Transverse colon (tissue), 4 donors: Measurements from ENCODE around the gene BLCAP. TPM values are rescaled to one million over a fixed set of nuclear protein-coding genes. Genes with fewer than 3 reads are reported as not detected.
"Not testable (repeated sequence)": the region's sequence is repeated elsewhere in the genome, so short reads cannot be mapped to it uniquely, and the experiment has no call there.

Source experiments
- DNase-seq: peaks from one replicate; pipeline ENCODE4 v3.0.0-alpha.2; 2019
- H3K27ac ChIP-seq, 4 donors: fragments of 200-600 bp; sonication (generic); 2 replicates each; pipeline ENCODE4 v1.5.1; 2016 to 2018; ENCODE audit warnings: inconsistent platforms in 4 of 4
- H3K27me3 ChIP-seq: fragments of 200-600 bp; sonication (generic); 2 replicates; pipeline ENCODE4 v1.5.1; 2017; ENCODE audit warnings: inconsistent platforms
- H3K36me3 ChIP-seq, 4 donors: fragments of 200-600 bp; sonication (generic); 2 replicates each; pipeline ENCODE4 v1.5.1; 2017 to 2019; ENCODE audit warnings: inconsistent platforms in 4 of 4
- H3K4me1 ChIP-seq, 4 donors: fragments of 200-600 bp; sonication (generic); 2 replicates each; pipeline ENCODE4 v1.5.1; 2017 to 2020; ENCODE audit warnings: inconsistent platforms in 4 of 4
- H3K4me3 ChIP-seq, 4 donors: fragments of 200-600 bp; sonication (generic); 1 replicate in 1 of 4; 2 replicates in 3 of 4; pipeline versions ENCODE4 v1.5.1 to v1.6.1; 2017 to 2019; ENCODE audit warnings: inconsistent platforms in 4 of 4
- H3K9me3 ChIP-seq, 2 donors: fragments of 200-600 bp; sonication (generic); 2 replicates each; pipeline ENCODE4 v1.5.1; 2017 to 2019; ENCODE audit warnings: inconsistent platforms in 2 of 2
- CTCF ChIP-seq, 5 experiments: fragments of 200-600 bp in 3 of 5; fragments of 450-650 bp in 2 of 5; sonication (generic) in 3 of 5; IDR thresholded peaks; 1 replicate in 2 of 5; 2 replicates in 3 of 5; pipeline ENCODE4 v1.5.1; 2016 to 2017; ENCODE audit warnings: antibody characterized with exemption in 5 of 5, inconsistent platforms in 3 of 5, mild to moderate bottlenecking in 2 of 5, moderate library complexity in 1 of 5
- EP300 ChIP-seq: sonication (generic); formaldehyde crosslinking; IDR thresholded peaks from one replicate; pipeline ENCODE4 v1.6.1; 2017; ENCODE audit warnings: antibody characterized with exemption, low read depth
- POLR2A ChIP-seq: fragments of 450-650 bp; IDR thresholded peaks from one replicate; pipeline ENCODE4 v1.6.1; 2016; ENCODE audit warnings: antibody characterized with exemption, mild to moderate bottlenecking, moderate library complexity
- POLR2AphosphoS5 ChIP-seq, 3 donors: sonication (generic); formaldehyde crosslinking; IDR thresholded peaks; one replicate each; pipeline ENCODE4 v1.6.1; 2016; ENCODE audit warnings: antibody characterized with exemption in 3 of 3
- WGBS, 2 donors: methylation state at CpG; one replicate each; pipeline ENCODE4 v1.1.5; 2018; ENCODE audit warnings: low coverage in 1 of 2; 5-methylcytosine and 5-hydroxymethylcytosine counted together
- in situ Hi-C, 4 donors: fragments of 200-750 bp; cut with MboI; loops; one replicate each; pipeline versions ENCODE4 v1.15.0 to v1.15.1; 2017; ENCODE audit warnings: low sequenced_read_pairs in 3 of 4, low pct_ligation_motif_present in 1 of 4, low pct_unique_long_range_greater_than_20kb in 1 of 4
- intact Hi-C: fragments of 100-400 bp; cut with DNase I; formaldehyde crosslinking; loops from one replicate; pipeline ENCODE4 v1.15.1; 2023; ENCODE audit warnings: low total_unique reads
- total RNA-seq, 4 donors: library from RNA; depleted of rRNA; stranded (reverse); fragments of >200 nt; gene quantifications; one replicate each; pipeline ENCODE4 v1.1.0, GENCODE V29; 2016

BLCAP gene
- total RNA-seq, 4 donors from 2014 or later: 80.8 to 283 (median 117) TPM

DNA sequence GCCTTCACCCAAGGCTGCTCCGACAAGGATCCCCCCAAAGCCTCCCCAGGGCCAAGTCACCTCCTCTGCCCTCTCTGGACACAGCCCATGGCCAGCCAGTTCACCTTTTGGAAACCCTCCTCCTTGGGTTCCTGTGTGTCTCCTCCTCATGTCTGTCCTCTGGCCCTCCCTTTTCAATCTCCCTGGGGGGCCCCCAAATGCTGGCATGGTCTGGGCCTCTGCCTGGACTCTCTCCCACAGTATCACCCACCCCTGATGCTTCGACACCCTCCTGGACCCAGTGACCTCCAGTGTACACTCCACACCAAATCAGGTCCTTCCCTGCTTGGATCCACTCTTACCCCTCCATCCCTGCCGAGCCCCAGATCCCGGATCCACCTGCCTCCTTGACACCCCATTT is 53.3 kb downstream of the BLCAP start:
- WGBS, 2 donors: 79 to 81% methylated on average over 3 to 4 of the region's 4 CpGs
- Histone ChIP-seq H3K27ac (no peak overlapping the region), H3K4me3 (no peak overlapping the region), H3K36me3 (no peaks in the 10 kb centered on the region), H3K4me1 (no peaks in the 10 kb centered on the region), H3K9me3 (no peaks in the 10 kb centered on the region), H3K27me3 (no peaks in the 10 kb centered on the region)
- no peak for TF ChIP-seq POLR2AphosphoS5 (IDR thresholded peaks at IDR 0.05)
- TF ChIP-seq EP300: no peak
- in situ Hi-C loops: no loop called here
- no peak for DNase-seq
- intact Hi-C loops: no loop called here

DNA sequence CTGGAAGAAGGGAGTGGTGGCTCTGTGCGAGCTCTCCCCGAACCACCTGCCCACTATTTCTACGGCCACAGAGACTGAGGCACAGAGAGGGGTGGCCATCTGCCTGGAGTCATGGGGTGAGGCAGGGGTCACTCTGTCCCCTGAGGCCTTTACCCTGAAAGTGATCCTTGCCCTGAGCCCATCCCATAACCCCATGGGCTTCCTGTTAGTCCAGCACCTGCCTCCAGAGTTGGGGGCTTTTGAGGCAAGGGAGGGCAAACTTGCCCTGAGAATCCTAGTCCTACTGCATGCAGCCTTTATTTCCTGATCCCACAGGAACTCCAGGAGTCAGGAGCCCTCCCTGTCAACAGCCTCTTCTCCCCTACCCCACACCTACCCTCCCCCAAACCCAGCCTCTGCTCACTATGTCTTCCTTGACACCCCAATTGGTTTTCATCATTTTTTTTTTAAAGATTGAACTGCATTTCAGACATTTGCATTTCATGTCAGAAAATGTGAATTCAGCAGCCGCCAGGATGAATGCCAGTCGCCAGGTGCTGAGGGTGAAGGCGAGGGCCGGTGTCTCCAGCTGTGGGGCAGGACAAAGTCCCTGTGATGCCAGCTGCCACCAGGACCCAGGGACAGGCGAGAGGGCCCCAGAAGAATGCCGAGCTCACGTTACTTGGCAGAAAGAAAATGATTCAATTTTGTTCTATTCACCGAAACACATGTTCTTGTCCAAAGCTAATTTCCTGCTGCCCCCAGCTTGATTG is 54.3 kb downstream of the BLCAP start:
- TF ChIP-seq CTCF (IDR thresholded peaks at IDR 0.05) (no peak), POLR2AphosphoS5 (IDR thresholded peaks at IDR 0.05) (no peak), POLR2A (no peak), EP300 (no peak)
- Histone ChIP-seq H3K9me3 (no peaks in the 10 kb centered on the region), H3K4me1 (no peaks in the 10 kb centered on the region), H3K36me3 (no peaks in the 10 kb centered on the region), H3K27ac (no peak overlapping the region), H3K4me3 (no peak overlapping the region), H3K27me3 (no peaks in the 10 kb centered on the region)
- in situ Hi-C loops (no loop called here), intact Hi-C loops (no loop called here)
- 60 to 82% methylated on average over 2 to 11 of the region's 11 CpGs for WGBS, 2 donors
- no peak for DNase-seq

DNA sequence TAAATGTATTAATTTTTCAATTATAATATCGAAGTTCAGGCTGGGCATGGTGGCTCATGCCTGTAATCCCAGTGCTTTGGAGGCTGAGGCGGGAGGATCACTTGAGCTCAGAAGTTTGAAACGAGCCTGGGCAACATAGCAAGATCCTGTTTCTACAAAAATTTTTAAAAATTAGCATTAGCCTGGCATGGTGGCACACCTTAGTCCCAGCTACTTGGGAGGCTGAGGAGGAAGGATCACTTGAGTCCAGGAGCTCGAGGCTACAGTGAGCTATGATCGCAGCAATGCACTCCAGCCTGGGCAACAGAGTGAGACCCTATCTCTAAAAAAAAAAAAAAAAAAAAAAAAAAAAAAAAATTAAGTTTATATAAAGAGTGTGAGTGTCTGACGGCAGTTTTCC is 55.2 kb downstream of the BLCAP start:
- intact Hi-C loops, H3K4me1 ChIP-seq, H3K27me3 ChIP-seq, H3K9me3 ChIP-seq, H3K36me3 ChIP-seq, in situ Hi-C loops, H3K27ac ChIP-seq, H3K4me3 ChIP-seq, DNase-seq: not testable (repeated sequence)
- 81 to 100% methylated on average over 1 to 6 of the region's 6 CpGs for WGBS, 2 donors

DNA sequence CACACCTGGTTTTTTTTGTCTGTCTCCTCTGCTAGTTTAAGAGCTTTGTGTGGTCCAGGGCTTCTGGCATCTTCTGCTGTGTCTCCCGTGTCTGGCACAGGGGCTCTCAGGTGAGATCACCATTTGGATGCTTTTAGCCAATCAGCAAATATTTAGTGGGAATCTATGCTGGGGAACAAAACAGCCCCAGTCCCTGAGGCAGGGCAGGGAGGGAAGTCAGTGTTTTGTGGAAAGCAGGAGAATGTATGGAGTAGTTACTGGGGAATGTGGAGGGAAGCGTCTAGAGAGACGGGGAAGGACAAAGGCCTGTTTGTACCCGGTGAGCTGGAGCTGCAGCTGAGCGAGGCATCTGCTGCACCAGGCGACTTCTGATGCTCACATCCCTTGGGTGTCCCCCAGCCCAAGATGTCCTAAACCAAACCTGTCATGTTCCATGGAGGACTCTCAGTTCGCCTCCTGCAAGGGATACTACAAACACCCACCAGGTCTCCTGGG is 55.9 kb downstream of the BLCAP start:
- in situ Hi-C loops (no loop called here), intact Hi-C loops (no loop called here)
- H3K36me3 ChIP-seq: no peaks in the 10 kb centered on the region
- H3K27me3 ChIP-seq: no peaks in the 10 kb centered on the region
- no peaks in the 10 kb centered on the region for H3K9me3 ChIP-seq
- DNase-seq: no peak
- WGBS, 2 donors: 83% methylated on average over 7 of the region's 7 CpGs; no CpG with 5 or more reads in 1 of the 2 donors
- no peak overlapping the region for H3K4me3 ChIP-seq
- TF ChIP-seq POLR2AphosphoS5 (IDR thresholded peaks at IDR 0.05) (no peak), EP300 (no peak), CTCF (IDR thresholded peaks at IDR 0.05) (no peak), POLR2A (no peak)
- H3K4me1 ChIP-seq: no peaks in the 10 kb centered on the region
- H3K27ac ChIP-seq: no peak overlapping the region

DNA sequence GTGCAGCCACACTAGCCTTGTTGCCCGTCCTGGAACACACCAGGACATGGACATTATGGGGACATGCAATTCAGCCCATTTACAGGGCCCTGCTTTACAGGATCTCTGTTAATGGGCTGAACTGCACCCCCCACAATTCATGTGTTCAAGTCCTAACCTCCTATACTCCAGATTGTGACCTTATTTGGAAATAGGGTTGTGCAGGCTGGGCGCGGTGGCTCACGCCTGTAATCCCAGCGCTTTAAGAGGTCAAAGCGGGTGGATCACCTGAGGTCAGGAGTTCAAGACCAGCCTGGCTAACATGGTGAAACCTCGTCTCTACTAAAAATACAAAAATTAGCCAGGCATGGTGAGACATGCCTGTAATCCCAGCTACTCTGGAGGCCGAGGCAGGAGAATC is 57.5 kb downstream of the BLCAP start:
- WGBS, 2 donors: 95 to 96% methylated on average over 4 to 8 of the region's 8 CpGs
- H3K27me3 ChIP-seq, in situ Hi-C loops, H3K4me1 ChIP-seq, H3K36me3 ChIP-seq, H3K4me3 ChIP-seq, H3K9me3 ChIP-seq, intact Hi-C loops, H3K27ac ChIP-seq, DNase-seq: not testable (repeated sequence)
